LNCAP (cell line): Measurements from ENCODE around the gene MTOR.

Experiments
- CTCF ChIP-seq: fragments of 450-650 bp; IDR thresholded peaks from 2 replicates; pipeline ENCODE4 v1.5.1; 2017; ENCODE audit warnings: mild to moderate bottlenecking

MTOR gene

GRCh38 chr1:11099310-11100148, 162.8 kb downstream of the MTOR start, which contains the start of gene EXOSC10:
Gene EXOSC10, minus strand, starts transcription at chr1:11099869. Its CDS starts 38 bp downstream, at chr1:11099831.
- TF ChIP-seq CTCF, result no peak

GRCh38 chr1:11098931-11099309, 163.4 kb downstream of the MTOR start:
- no peak for TF ChIP-seq CTCF

- TF ChIP-seq CTCF, result no peak
Observed at GRCh38 chr1:11080931-11081330, 181.4 kb downstream of the MTOR start.

GRCh38 chr1:11078631-11079030, 183.7 kb downstream of the MTOR start:
- TF ChIP-seq CTCF, result no peak

GRCh38 chr1:11072216-11072917, 190.0 kb downstream of the MTOR start:
- no peak for TF ChIP-seq CTCF

- no peak for TF ChIP-seq CTCF
Observed at GRCh38 chr1:11071463-11072215, 190.7 kb downstream of the MTOR start.

GRCh38 chr1:11070876-11071275, 191.5 kb downstream of the MTOR start:
- no peak for TF ChIP-seq CTCF
